HL-60 (cell line): ENCODE data around the gene LHX4.

Experiments used
- DNase-seq, 2 experiments: peaks; one replicate each; pipeline ENCODE4 v3.0.0-alpha.2; 2010 to 2020; ENCODE audit warnings: low read depth in 1 of 2, low spot score in 1 of 2
- H3K27ac ChIP-seq: fragments of 250-450 bp; sonication (Bioruptor Pico); replicated peaks from 2 replicates; pipeline ENCODE4 v1.5.1; 2020; ENCODE audit warnings: mild to moderate bottlenecking, moderate library complexity
- H3K27me3 ChIP-seq: fragments of 250-450 bp; sonication (Bioruptor Pico); 2 replicates; pipeline ENCODE4 v1.5.1; 2021; ENCODE audit warnings: mild to moderate bottlenecking, moderate library complexity; ENCODE audit not compliant: insufficient read depth, poor library complexity, severe bottlenecking
- H3K4me3 ChIP-seq: replicated peaks from 2 replicates; pipeline ENCODE4 v1.5.1; 2011; ENCODE audit warnings: mild to moderate bottlenecking, control low read depth, low read length; ENCODE audit not compliant: insufficient read depth
- GABPA ChIP-seq: IDR thresholded peaks from 2 replicates; pipeline ENCODE4 v1.6.1; 2012; ENCODE audit warnings: low read depth
- POLR2AphosphoS5 ChIP-seq: IDR thresholded peaks from 2 replicates; pipeline ENCODE4 v1.6.1; 2012; ENCODE audit warnings: low read depth
- SPI1 ChIP-seq: IDR thresholded peaks from 2 replicates; pipeline ENCODE4 v1.6.1; 2012; ENCODE audit warnings: low read depth, mild to moderate bottlenecking, borderline replicate concordance
- TF ChIP-seq, protein P1 (sequence below): IDR thresholded peaks from one replicate; pipeline ENCODE4 v1.5.1; 2011; ENCODE audit warnings: low read length, control low read depth, inconsistent platforms; ENCODE audit not compliant: insufficient read depth
- TF ChIP-seq, protein P2 (sequence below): IDR thresholded peaks from 2 replicates; pipeline ENCODE4 v1.6.1; 2012; ENCODE audit warnings: low read depth; ENCODE audit not compliant: insufficient replicate concordance

The LHX4 gene

DNA sequence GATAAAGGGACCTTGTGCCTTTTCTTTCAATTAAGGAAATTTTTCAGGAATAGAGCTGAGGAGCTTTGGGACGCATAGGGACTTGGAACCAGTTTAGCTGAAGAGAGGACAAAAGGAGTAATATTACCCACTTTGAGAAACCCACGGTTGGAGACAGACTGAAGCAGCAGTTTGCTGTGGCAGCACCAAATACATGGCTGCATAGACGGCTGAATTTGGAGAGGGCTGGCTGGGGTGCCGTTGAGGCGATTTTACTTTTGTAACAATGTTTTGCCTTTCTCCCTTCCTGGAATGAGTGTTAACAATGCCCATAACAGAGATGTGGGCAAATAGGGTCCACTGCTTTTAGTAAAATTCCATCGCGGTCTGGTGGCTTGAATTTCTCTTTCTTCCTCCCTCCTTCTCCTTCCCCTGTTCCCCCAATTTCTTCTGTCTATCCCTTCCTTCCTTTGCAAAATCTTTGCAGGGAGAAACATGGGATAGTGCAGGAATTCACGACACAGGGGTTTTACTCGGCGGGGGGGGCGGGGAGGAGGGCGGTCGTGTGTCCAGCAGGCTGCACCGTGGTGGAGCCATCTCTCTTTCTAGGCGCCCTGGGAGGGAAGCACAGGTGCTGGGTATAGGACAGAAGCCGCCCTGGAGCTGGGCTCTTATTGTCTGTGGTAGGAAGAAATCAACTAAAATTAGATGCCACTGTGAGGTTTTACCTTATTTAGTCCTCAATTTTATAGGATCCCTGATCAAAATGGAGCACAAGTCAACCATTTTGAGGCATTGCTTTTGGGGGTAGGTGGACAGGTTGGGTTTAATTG is 6.8 kb downstream of the LHX4 start:
- H3K4me3 ChIP-seq, result no peak overlapping the region
- H3K27me3 ChIP-seq, result peaks cover 83% of the 10 kb centered on the region
- DNase-seq, result no peak
- no peak overlapping the region for H3K27ac ChIP-seq
- TF ChIP-seq, protein P1, sequence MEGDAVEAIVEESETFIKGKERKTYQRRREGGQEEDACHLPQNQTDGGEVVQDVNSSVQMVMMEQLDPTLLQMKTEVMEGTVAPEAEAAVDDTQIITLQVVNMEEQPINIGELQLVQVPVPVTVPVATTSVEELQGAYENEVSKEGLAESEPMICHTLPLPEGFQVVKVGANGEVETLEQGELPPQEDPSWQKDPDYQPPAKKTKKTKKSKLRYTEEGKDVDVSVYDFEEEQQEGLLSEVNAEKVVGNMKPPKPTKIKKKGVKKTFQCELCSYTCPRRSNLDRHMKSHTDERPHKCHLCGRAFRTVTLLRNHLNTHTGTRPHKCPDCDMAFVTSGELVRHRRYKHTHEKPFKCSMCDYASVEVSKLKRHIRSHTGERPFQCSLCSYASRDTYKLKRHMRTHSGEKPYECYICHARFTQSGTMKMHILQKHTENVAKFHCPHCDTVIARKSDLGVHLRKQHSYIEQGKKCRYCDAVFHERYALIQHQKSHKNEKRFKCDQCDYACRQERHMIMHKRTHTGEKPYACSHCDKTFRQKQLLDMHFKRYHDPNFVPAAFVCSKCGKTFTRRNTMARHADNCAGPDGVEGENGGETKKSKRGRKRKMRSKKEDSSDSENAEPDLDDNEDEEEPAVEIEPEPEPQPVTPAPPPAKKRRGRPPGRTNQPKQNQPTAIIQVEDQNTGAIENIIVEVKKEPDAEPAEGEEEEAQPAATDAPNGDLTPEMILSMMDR, result no peak
- TF ChIP-seq SPI1 (no peak), POLR2AphosphoS5 (no peak), GABPA (no peak)
- TF ChIP-seq, protein P2, sequence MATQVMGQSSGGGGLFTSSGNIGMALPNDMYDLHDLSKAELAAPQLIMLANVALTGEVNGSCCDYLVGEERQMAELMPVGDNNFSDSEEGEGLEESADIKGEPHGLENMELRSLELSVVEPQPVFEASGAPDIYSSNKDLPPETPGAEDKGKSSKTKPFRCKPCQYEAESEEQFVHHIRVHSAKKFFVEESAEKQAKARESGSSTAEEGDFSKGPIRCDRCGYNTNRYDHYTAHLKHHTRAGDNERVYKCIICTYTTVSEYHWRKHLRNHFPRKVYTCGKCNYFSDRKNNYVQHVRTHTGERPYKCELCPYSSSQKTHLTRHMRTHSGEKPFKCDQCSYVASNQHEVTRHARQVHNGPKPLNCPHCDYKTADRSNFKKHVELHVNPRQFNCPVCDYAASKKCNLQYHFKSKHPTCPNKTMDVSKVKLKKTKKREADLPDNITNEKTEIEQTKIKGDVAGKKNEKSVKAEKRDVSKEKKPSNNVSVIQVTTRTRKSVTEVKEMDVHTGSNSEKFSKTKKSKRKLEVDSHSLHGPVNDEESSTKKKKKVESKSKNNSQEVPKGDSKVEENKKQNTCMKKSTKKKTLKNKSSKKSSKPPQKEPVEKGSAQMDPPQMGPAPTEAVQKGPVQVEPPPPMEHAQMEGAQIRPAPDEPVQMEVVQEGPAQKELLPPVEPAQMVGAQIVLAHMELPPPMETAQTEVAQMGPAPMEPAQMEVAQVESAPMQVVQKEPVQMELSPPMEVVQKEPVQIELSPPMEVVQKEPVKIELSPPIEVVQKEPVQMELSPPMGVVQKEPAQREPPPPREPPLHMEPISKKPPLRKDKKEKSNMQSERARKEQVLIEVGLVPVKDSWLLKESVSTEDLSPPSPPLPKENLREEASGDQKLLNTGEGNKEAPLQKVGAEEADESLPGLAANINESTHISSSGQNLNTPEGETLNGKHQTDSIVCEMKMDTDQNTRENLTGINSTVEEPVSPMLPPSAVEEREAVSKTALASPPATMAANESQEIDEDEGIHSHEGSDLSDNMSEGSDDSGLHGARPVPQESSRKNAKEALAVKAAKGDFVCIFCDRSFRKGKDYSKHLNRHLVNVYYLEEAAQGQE, result no peak

DNA sequence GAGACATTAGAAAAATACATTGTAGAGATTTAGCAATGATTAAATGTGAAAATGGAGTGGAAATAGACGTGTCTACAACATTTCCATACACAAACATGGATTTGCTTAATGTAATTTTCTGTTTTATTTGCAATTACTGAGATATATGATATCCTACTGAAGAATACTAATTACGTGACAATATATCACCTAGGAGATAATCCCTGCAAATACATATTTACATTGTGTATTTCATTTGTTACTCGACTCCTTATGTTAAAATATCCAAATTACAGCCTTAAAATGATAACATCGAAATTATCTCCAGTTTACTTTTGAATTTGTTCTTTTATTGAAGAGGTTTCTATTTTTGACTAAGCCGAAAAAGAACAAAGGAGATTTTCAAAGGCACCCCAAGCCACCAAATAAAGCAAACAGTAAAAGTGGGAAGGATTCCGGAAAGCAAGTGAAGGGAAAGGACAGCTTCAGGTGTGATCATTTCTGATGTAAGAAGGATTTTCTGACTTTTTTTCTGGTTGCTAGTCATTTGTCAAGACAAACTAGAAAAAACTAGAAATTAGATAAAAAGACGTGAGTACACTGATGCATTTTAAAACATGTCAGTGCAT is 7.9 kb downstream of the LHX4 start:
- DNase-seq, result no peak
- H3K4me3 ChIP-seq, result no peak overlapping the region
- H3K27ac ChIP-seq, result no peak overlapping the region
- TF ChIP-seq, protein P1, result no peak
- TF ChIP-seq SPI1, result no peak
- TF ChIP-seq, protein P2, result no peak
- TF ChIP-seq GABPA, result no peak
- no peak for TF ChIP-seq POLR2AphosphoS5
- peaks cover 75% of the 10 kb centered on the region for H3K27me3 ChIP-seq

DNA sequence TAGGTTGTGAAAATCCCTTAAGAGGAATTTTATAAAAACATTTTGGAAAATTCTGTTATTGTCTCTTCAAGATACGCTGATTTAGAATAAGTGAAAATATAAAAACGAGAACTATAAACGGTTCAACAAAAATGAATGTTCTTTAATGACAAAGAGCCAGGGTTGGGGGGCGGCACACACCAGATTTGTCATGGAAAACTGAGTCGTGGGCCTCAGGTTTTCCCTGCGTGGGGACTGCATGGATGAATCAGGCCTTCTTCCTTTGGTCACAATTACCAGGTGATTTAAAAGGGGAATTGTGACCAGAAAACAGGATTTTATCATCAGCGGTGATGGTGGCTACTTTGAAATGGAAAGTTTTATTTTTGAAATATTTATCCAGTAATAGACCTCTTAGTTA is 8.6 kb downstream of the LHX4 start:
- TF ChIP-seq SPI1, result no peak
- TF ChIP-seq, protein P2, result no peak
- TF ChIP-seq, protein P1, result no peak
- no peak for TF ChIP-seq POLR2AphosphoS5
- no peak for TF ChIP-seq GABPA
- no peak for DNase-seq
- H3K27me3 ChIP-seq, result peaks cover 67% of the 10 kb centered on the region
- H3K4me3 ChIP-seq, result no peak overlapping the region
- no peak overlapping the region for H3K27ac ChIP-seq
